ENCODE results near the gene TECR.
"Not testable (repeated sequence)": the region's sequence is repeated elsewhere in the genome, so short reads cannot be mapped to it uniquely, and the experiment has no call there.

The TECR gene

GRCh38 chr19:14536926-14537692 is 7.7 kb downstream of the TECR start:
- no peak for DNase-seq (ENCODE audit: low read depth, low spot score)

GRCh38 chr19:14540741-14541525 is 11.5 kb downstream of the TECR start:
- no peak for DNase-seq (ENCODE audit: low read depth, low spot score)

GRCh38 chr19:14541979-14542378 is 12.6 kb downstream of the TECR start:
- not testable (repeated sequence) for DNase-seq (ENCODE audit: low read depth, low spot score)

- no peak for DNase-seq (ENCODE audit: low read depth, low spot score)
Measured at GRCh38 chr19:14542711-14543328, 13.4 kb downstream of the TECR start.

GRCh38 chr19:14544047-14544446 is 14.7 kb downstream of the TECR start:
- no peak for DNase-seq (ENCODE audit: low read depth, low spot score)

- no peak for DNase-seq (ENCODE audit: low read depth, low spot score)
Measured at GRCh38 chr19:14544977-14545715, 15.8 kb downstream of the TECR start.

GRCh38 chr19:14545716-14546082 is 16.3 kb downstream of the TECR start:
- DNase-seq (ENCODE audit: low read depth, low spot score) = no peak

- no peak for DNase-seq (ENCODE audit: low read depth, low spot score)
Measured at GRCh38 chr19:14550201-14550754, 20.9 kb downstream of the TECR start.

- not testable (repeated sequence) for DNase-seq (ENCODE audit: low read depth, low spot score)
Measured at GRCh38 chr19:14551134-14552005, 22.0 kb downstream of the TECR start.

- DNase-seq (ENCODE audit: low read depth, low spot score) = not testable (repeated sequence)
Measured at GRCh38 chr19:14552006-14552360, 22.6 kb downstream of the TECR start.

- DNase-seq (ENCODE audit: low read depth, low spot score) = no peak
Measured at GRCh38 chr19:14553042-14553938, 23.9 kb downstream of the TECR start.

GRCh38 chr19:14553939-14554243 is 24.5 kb downstream of the TECR start:
- no peak for DNase-seq (ENCODE audit: low read depth, low spot score)

- DNase-seq (ENCODE audit: low read depth, low spot score) = no peak
Measured at GRCh38 chr19:14554382-14554812, 25.0 kb downstream of the TECR start.

- no peak for DNase-seq (ENCODE audit: low read depth, low spot score)
Measured at GRCh38 chr19:14555918-14556661, 26.7 kb downstream of the TECR start.

GRCh38 chr19:14556662-14557188 is 27.3 kb downstream of the TECR start:
- DNase-seq (ENCODE audit: low read depth, low spot score) = no peak

- DNase-seq (ENCODE audit: low read depth, low spot score) = no peak
Measured at GRCh38 chr19:14558370-14559066, 29.1 kb downstream of the TECR start.

- DNase-seq (ENCODE audit: low read depth, low spot score) = no peak
Measured at GRCh38 chr19:14559916-14560775, 30.8 kb downstream of the TECR start.

Measured in brain pericyte (primary cell).